ENCODE data around the gene PKMYT1. TPM values are rescaled to one million over a fixed set of nuclear protein-coding genes. Genes with fewer than 3 reads are reported as not detected.

The PKMYT1 gene
- total and polyA plus RNA-seq, 12 donors = 0.34 to 4.2 (median 0.71) TPM; not detected in 1

DNA sequence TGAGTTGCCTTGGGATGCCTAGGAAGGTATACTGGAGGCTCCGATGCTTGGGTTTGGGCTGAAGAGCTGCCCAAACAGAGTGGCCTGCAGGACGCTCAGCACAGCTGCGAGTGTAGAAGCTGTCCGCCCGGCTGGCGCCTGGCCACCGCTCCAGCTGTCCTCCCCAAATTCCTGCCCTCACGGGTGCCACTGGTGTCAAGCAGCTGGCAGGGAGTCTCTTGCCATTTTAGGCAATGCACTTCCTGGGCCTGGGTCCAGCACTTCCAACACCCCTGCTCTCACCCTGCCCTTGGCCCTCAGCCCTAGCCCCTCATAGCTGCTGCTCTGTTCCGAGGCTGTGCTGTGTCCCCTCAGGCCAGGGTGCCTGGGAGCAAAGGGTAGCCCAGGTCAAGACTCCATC is 5.2 kb upstream of the PKMYT1 start:
- DNase-seq (peak in 1 of 2 donors; percentile 58), ATAC-seq (peak; percentile 16 to 69 (median 30))
- no peaks in the 10 kb centered on the region for H3K36me3 ChIP-seq
- WGBS, 2 donors = 42 to 47% methylated on average over 9 of the region's 9 CpGs
- H3K27me3 ChIP-seq = peaks cover 0 to 31% (median 11%) of the 10 kb centered on the region in 7 donors
- H3K9me3 ChIP-seq = no peaks in the 10 kb centered on the region
- peak overlapping the region; percentile 47 to 95 (median 84) for H3K27ac ChIP-seq
- intact Hi-C loops (cut with DNase I) = no loop called here
- TF ChIP-seq, protein P1, sequence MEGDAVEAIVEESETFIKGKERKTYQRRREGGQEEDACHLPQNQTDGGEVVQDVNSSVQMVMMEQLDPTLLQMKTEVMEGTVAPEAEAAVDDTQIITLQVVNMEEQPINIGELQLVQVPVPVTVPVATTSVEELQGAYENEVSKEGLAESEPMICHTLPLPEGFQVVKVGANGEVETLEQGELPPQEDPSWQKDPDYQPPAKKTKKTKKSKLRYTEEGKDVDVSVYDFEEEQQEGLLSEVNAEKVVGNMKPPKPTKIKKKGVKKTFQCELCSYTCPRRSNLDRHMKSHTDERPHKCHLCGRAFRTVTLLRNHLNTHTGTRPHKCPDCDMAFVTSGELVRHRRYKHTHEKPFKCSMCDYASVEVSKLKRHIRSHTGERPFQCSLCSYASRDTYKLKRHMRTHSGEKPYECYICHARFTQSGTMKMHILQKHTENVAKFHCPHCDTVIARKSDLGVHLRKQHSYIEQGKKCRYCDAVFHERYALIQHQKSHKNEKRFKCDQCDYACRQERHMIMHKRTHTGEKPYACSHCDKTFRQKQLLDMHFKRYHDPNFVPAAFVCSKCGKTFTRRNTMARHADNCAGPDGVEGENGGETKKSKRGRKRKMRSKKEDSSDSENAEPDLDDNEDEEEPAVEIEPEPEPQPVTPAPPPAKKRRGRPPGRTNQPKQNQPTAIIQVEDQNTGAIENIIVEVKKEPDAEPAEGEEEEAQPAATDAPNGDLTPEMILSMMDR (IDR thresholded peaks at IDR 0.05) = no peak
- H3K4me3 ChIP-seq = no peak overlapping the region
- H3K4me1 ChIP-seq = peaks cover 3 to 41% (median 22%) of the 10 kb centered on the region in 9 donors

DNA sequence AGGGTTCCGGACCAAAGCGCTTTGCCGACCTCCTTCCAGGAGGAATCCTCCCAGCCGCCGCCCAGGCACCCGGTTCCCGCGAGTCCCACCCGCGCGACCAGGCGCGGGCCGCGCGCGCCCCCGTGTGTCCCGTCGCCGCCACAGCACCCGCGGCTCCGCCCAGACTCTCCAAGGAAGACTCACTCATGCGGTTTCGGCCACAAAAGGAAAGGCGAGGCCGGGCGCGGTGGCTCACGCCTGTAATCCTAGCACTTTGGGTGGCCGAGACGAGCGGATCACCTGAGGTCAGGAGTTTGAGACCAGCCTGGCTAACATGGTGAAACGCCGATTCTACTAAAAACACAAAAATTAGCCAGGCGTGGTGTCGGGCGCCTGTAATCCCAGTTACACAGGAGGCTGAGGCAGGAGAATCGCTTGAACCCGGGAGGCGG is 3.5 kb upstream of the PKMYT1 start:
- Histone ChIP-seq H3K4me1 (peaks cover 3 to 50% (median 33%) of the 10 kb centered on the region in 9 donors), H3K9me3 (no peaks in the 10 kb centered on the region), H3K36me3 (no peaks in the 10 kb centered on the region), H3K27me3 (peaks cover 0 to 31% (median 14%) of the 10 kb centered on the region in 7 donors), H3K27ac (peak overlapping the region in 1 of 10 donors; percentile 3), H3K4me3 (peak overlapping the region in 6 of 10 donors; percentile 11 to 37 (median 32))
- peak in 7 of 8 donors; percentile 12 to 50 (median 38) for ATAC-seq
- WGBS, 2 donors = 10 to 11% methylated on average over 42 of the region's 42 CpGs
- peak; percentile 72 to 85 for DNase-seq
- intact Hi-C loops (cut with DNase I) = loop anchor here in 1 of 10 donors (5.0 kb wide), 1 partner anchor 56 kb away; no protein-coding TSS in a partner anchor
- TF ChIP-seq, protein P1 (IDR thresholded peaks at IDR 0.05) = peak; percentile 93 to 99 (median 96)

DNA sequence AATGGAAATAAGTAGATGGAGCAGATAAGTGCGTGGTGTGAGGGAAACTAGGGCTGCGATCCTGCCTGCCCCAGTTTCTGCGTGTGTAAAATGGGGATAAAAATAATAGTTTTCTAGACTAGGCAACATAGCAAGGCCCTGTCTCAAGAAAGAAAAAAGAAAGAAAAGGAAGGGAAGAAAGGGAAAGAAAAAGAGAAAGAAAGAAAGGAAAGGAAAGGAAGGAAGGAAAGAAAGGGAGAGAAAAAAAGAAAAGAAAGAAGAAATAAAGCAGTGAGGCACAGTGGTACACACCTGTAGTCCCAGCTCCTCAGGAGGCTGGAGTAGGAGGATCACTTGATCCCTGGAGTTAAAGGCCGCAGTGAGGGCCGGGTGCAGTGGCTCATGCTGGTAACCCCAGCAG is 2.2 kb upstream of the PKMYT1 start:
- peaks cover 3 to 50% (median 33%) of the 10 kb centered on the region in 9 donors for H3K4me1 ChIP-seq
- H3K4me3 ChIP-seq = no peak overlapping the region
- ATAC-seq (no peak), DNase-seq (no peak)
- H3K27me3 ChIP-seq = peaks cover 0 to 19% (median 7%) of the 10 kb centered on the region in 7 donors
- H3K27ac ChIP-seq = no peak overlapping the region
- no peaks in the 10 kb centered on the region for H3K36me3 ChIP-seq
- no peaks in the 10 kb centered on the region for H3K9me3 ChIP-seq
- TF ChIP-seq, protein P1 (IDR thresholded peaks at IDR 0.05) = no peak
- WGBS, 2 donors = 88 to 89% methylated on average over 5 of the region's 5 CpGs
- intact Hi-C loops (cut with DNase I) = loop anchor here in 1 of 10 donors (5.0 kb wide), 1 partner anchor 55 kb away; no protein-coding TSS in a partner anchor

DNA sequence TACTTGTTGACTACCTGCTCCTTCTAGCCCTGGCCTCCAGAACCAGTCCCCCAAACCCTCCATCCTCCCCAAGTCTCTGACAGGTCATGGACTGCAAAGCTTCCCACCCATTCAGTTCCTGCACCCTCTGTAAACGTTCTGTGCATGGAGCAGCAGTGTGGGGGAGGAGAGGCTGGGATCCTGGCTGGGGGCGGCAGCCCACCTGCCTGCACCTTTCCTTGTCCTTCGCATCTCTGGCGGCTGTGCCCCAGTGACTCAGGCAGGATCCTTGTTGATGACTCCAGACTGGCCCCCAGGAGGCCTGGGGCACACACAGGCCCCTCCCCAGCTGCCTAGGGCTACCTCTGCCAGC is 1.6 kb upstream of the PKMYT1 start:
- H3K27ac ChIP-seq = no peak overlapping the region
- H3K36me3 ChIP-seq = no peaks in the 10 kb centered on the region
- no peak for DNase-seq
- intact Hi-C loops (cut with DNase I) = loop anchor here in 2 of 10 donors (2.0 to 5.0 kb wide), 2 partner anchors 19 to 55 kb away; no protein-coding TSS in a partner anchor
- TF ChIP-seq, protein P1 (IDR thresholded peaks at IDR 0.05) = no peak
- peaks cover 0 to 14% (median 7%) of the 10 kb centered on the region in 7 donors for H3K27me3 ChIP-seq
- H3K9me3 ChIP-seq = no peaks in the 10 kb centered on the region
- H3K4me1 ChIP-seq = peaks cover 3 to 50% (median 33%) of the 10 kb centered on the region in 9 donors
- ATAC-seq = no peak
- no peak overlapping the region for H3K4me3 ChIP-seq
- 67 to 68% methylated on average over 4 of the region's 4 CpGs for WGBS, 2 donors

All from heart right ventricle (tissue), 16 donors.